ENCODE data around the gene PMFBP1.

Gene PMFBP1

GRCh38 chr16:72129976-72130656 is 41.8 kb downstream of the PMFBP1 start:
- DNase-seq: no peak

- DNase-seq: no peak
Measured at GRCh38 chr16:72128701-72129100, 43.3 kb downstream of the PMFBP1 start.

GRCh38 chr16:72126429-72126765 is 45.6 kb downstream of the PMFBP1 start:
- no peak for DNase-seq

GRCh38 chr16:72125635-72126428 is 46.1 kb downstream of the PMFBP1 start:
- DNase-seq: no peak

- peak; percentile 69 for DNase-seq
Measured at GRCh38 chr16:72124761-72125634, 47.0 kb downstream of the PMFBP1 start.

- no peak for DNase-seq
Measured at GRCh38 chr16:72124148-72124547, 47.8 kb downstream of the PMFBP1 start.

GRCh38 chr16:72123426-72123825 is 48.5 kb downstream of the PMFBP1 start:
- DNase-seq: no peak

GRCh38 chr16:72122916-72123315 is 49.0 kb downstream of the PMFBP1 start:
- no peak for DNase-seq

- no peak for DNase-seq
Measured at GRCh38 chr16:72122308-72122707, 49.6 kb downstream of the PMFBP1 start.

- no peak for DNase-seq
Measured at GRCh38 chr16:72120026-72120425, 51.9 kb downstream of the PMFBP1 start.

GRCh38 chr16:72113616-72113945 is 58.4 kb downstream of the PMFBP1 start:
- DNase-seq: no peak

GRCh38 chr16:72112906-72113615 is 58.9 kb downstream of the PMFBP1 start:
- DNase-seq: no peak

GRCh38 chr16:72112452-72112792 is 59.5 kb downstream of the PMFBP1 start:
- DNase-seq: no peak

GRCh38 chr16:72111657-72112451 is 60.1 kb downstream of the PMFBP1 start:
- no peak for DNase-seq

GRCh38 chr16:72110662-72111615 is 61.0 kb downstream of the PMFBP1 start:
- no peak for DNase-seq

GRCh38 chr16:72109966-72110530 is 61.9 kb downstream of the PMFBP1 start:
- no peak for DNase-seq

- no peak for DNase-seq
Measured at GRCh38 chr16:72109300-72109699, 62.7 kb downstream of the PMFBP1 start.

- DNase-seq: no peak
Measured at GRCh38 chr16:72108353-72109102, 63.4 kb downstream of the PMFBP1 start.

GRCh38 chr16:72107371-72107770 is 64.6 kb downstream of the PMFBP1 start:
- no peak for DNase-seq

- no peak for DNase-seq
Measured at GRCh38 chr16:72105978-72106377, 66.0 kb downstream of the PMFBP1 start.
